GM12874 (cell line): ENCODE measurements around the gene CTPS2.

Experiments
- TF ChIP-seq, protein P1 (sequence below): IDR thresholded peaks from 2 replicates; pipeline ENCODE4 v1.5.1; 2011; ENCODE audit warnings: low read depth, mild to moderate bottlenecking, control low read depth, low read length, moderate library complexity; ENCODE audit not compliant: insufficient read depth

The CTPS2 gene

DNA sequence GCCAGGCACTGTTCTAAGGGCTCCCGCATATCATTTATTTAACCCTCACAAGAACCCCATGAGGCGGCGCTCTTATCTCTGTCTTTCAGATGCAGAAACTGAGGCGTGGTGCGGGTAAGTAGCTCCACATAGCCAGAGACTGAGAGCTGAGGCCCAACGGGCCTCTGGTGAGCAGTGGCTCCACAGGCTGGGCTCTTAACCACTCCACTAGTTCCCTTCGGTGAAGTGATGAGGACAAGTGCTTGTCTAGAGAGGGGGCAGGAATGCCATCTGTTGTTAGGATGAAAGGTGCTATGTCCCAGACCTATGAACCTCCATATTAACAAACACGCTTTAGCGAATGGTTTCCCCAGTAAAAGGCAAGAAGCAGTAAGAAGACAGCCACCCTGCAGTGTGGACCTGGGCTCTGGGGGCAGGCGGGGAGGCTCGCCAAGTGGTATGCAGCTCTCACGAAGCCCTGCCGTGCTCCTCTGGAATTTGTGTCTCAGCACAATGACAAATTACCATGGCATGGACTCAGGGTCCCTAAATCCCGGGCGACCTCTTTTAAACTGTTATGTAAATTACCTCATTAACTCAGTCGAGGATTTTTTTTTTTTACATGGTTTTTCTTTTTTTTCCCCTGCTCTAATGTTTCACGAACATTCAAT is 83.4 kb downstream of the CTPS2 start:
- TF ChIP-seq, protein P1, sequence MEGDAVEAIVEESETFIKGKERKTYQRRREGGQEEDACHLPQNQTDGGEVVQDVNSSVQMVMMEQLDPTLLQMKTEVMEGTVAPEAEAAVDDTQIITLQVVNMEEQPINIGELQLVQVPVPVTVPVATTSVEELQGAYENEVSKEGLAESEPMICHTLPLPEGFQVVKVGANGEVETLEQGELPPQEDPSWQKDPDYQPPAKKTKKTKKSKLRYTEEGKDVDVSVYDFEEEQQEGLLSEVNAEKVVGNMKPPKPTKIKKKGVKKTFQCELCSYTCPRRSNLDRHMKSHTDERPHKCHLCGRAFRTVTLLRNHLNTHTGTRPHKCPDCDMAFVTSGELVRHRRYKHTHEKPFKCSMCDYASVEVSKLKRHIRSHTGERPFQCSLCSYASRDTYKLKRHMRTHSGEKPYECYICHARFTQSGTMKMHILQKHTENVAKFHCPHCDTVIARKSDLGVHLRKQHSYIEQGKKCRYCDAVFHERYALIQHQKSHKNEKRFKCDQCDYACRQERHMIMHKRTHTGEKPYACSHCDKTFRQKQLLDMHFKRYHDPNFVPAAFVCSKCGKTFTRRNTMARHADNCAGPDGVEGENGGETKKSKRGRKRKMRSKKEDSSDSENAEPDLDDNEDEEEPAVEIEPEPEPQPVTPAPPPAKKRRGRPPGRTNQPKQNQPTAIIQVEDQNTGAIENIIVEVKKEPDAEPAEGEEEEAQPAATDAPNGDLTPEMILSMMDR: no peak

DNA sequence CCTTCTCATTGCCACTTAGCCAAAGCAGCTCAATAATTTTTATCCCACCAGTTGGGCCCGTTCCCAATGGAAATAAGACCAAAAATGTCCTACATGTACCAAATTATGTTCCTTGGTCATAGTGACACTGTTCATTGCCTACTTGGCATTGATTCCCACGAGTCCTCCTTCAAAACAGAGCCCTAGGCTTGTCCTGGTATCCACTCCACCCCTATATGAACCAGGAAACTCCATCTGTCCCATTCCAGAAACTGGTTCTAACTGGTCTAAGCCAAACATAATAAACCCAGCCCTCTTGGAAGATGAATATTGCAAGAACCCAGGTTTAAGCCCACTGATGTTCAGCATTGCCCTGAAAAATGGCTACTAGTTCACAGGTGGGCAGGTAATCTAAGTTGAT is 93.4 kb downstream of the CTPS2 start:
- TF ChIP-seq, protein P1: no peak

DNA sequence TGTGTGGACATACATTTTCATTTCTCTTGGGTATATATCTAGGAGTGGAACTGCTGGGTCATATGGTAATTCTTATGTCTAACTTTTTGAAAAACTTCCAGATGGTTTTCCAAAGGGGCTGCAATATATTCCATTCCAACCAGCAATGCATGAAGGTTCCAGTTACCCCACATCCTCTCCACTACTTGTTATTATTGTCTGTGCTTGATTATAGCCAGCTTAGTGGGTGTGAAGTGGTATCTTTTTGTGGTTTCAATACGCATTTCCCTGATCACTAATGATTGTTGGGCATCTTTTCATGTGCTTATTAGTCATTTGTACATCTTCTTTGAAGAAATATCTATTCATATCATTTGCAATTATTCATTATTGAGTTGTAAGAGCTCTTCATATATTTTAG is 94.0 kb downstream of the CTPS2 start:
- TF ChIP-seq, protein P1: no peak

DNA sequence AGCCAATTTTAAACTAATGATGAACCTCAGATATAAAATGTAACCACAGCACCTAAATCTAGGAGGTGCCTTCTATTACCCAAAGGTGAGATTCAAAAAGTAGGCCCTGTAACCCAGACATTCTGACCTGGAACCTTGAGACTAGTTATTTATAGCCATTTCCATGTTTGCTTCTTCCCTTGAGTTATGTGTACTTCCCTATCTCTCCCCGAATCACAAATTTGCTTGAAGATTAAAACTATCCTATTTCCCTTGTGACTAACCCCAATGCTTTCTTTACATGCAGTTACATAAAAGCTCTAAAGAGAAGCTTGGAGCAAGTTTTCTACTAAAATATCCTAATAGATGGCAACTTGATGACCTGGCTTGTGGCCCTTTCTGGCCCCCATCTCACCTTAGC is 95.1 kb downstream of the CTPS2 start:
- TF ChIP-seq, protein P1: no peak

DNA sequence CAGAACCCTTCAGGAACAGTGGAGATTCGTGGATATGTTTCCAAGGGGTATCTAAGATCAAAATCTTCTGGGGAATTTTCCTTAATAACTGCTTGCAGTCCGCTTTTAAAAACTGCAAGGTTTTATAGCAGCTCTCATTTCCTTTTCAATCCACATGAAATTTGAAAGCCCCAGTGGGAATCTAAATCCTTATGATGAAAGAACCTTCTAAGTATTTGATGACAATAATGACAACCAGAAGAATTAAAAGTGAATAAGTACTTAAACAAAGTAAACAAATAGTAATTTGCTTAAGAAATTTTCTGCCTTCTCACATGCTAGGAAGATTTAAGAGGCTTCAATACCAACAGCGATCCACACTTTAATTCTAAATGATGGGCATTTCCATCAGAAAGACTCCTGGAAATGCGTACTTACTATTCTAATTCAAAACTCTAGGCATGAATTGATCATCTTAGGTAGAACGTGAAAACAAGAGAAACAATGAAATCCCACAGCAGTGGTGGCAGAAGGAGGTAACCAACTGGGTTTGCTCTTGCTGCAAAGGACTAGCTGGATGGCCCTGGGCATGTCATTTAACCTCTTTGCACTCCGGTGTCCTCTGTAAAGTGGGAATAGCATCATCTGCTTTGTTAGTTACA is 100.1 kb downstream of the CTPS2 start:
- TF ChIP-seq, protein P1: no peak

DNA sequence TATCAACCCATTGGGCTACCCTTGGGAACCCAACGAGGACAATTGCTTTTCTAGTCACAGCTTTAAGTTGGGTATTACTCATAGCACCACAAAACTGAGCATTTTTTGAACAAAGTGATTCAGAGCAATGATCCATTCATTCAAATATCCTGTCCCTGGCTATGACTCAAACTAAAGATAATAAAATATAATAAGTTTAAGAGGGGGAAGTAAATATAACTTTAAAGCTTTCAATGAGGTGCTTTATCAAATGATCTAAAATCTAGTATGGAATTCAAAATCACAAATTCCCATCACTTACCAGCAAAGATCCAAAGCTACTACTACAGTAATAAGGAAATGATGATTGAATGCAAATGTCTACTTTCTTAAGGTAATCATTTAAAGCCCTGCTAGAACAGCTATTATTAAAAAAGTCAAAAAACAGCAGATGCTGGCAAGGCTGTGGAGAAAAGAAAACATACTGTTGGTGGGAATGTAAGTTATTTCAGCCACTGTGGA is 102.3 kb downstream of the CTPS2 start:
- TF ChIP-seq, protein P1: no peak

DNA sequence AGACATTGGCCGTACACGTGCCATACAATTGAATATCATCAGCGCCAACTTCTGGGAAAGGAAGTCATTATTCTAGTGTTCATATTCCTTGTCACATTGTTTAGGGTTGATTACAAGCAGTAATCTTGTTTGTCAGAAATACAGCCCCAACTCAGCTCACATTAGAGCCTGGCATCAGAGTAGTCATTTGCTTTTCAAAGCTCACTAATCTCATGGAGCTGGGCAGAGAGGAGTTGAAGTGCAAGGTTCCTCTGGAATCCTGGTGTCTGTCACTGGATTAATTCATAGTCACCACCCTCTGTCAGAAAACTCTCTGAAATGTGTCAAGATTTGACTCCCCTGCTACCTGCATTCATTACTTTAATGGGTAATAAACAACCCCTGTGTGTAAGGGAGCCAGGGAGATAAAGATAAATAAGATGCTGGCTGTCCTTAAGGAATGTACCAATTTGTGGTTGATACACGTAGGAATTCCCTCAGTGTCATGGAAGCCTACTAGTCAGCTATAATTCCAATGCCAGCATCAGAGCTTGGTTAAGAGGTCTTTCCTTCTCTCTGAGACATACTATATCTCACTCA is 106.2 kb downstream of the CTPS2 start:
- TF ChIP-seq, protein P1: no peak
